Left colon (tissue), 2 donors: ENCODE data around the gene PRSS23. TPM values are rescaled to one million over a fixed set of nuclear protein-coding genes. Genes with fewer than 3 reads are reported as not detected.
"Not testable (repeated sequence)": the region's sequence is repeated elsewhere in the genome, so short reads cannot be mapped to it uniquely, and the experiment has no call there.

Experiments
- ATAC-seq: fragments of 200-7000 bp; cut with Tn5 transposase; one replicate; pipeline ENCODE4 v1.9.1; 2020; ENCODE audit warnings: mild to moderate bottlenecking, moderate library complexity
- DNase-seq, 2 donors: peaks; one replicate each; pipeline ENCODE4 v3.0.0-alpha.2; 2020
- intact Hi-C, 2 donors: fragments of 100-400 bp; cut with DNase I in 1 of 2; cut with micrococcal nuclease in 1 of 2; formaldehyde crosslinking; loops; one replicate each; pipeline versions ENCODE4 v1.11.2 to v1.14.0; 2022; cut with DNase I, micrococcal nuclease
- total RNA-seq, 2 donors: library from RNA; stranded (reverse); fragmentation: NEBNext Ultra II Directional; extraction: Animal tissue kit (Norgen Biotek cat#: 25700); gene quantifications; one replicate each; pipeline ENCODE4 v1.2.1, GENCODE V29; 2021
- donor health status: DM: no; HTN: no; CAD: no.
- donor health status: DM: yes; HTN: yes; CAD: no.

PRSS23 gene
- total RNA-seq, 2 donors from 2014 or later: 54.3 to 124 TPM

DNA sequence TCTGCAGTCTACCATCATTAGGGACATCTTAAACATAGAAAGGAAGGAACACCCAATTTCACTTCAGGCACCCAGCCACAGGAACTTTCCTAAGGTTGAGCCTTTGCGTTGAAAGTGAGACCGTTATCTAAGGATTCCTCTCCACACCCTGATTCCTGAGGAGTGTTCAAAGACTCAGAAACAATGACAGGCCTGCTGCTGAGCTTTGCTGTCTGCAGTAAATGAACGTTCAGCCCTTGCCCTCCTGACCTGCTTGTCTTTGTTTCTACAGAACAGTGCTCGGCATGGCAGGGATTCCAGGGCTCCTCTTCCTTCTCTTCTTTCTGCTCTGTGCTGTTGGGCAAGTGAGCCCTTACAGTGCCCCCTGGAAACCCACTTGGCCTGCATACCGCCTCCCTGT, 7.0 kb downstream of the PRSS23 start:
- intact Hi-C loops: no loop called here
- no peak for DNase-seq
- no peak for ATAC-seq

DNA sequence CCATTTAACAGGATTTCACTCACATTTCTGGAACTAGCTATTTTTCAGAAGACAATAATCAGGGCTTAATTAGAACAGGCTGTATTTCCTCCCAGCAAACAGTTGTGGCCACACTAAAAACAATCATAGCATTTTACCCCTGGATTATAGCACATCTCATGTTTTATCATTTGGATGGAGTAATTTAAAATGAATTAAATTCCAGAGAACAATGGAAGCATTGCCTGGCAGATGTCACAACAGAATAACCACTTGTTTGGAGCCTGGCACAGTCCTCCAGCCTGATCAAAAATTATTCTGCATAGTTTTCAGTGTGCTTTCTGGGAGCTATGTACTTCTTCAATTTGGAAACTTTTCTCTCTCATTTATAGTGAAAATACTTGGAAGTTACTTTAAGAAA, 9.2 kb downstream of the PRSS23 start:
- intact Hi-C loops: no loop called here
- DNase-seq: no peak
- no peak for ATAC-seq

DNA sequence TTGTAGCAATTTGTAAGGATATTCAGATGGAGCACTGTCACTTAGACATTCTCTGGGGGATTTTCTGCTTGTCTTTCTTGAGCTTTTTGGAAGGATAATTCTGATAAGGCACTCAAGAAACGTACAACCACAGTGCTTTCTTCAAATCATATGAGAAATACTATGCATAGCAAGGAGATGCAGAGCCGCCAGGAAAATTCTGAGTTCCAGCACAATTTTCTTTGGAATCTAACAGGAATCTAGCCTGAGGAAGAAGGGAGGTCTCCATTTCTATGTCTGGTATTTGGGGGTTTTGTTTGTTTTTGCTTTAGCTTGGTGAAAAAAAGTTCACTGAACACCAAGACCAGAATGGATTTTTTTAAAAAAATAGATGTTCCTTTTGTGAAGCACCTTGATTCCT, 9.9 kb downstream of the PRSS23 start:
- intact Hi-C loops: loop anchor here (5.0 to 10.0 kb wide), 2 partner anchors 198 to 355 kb away; no protein-coding TSS in a partner anchor
- ATAC-seq: no peak
- no peak for DNase-seq

DNA sequence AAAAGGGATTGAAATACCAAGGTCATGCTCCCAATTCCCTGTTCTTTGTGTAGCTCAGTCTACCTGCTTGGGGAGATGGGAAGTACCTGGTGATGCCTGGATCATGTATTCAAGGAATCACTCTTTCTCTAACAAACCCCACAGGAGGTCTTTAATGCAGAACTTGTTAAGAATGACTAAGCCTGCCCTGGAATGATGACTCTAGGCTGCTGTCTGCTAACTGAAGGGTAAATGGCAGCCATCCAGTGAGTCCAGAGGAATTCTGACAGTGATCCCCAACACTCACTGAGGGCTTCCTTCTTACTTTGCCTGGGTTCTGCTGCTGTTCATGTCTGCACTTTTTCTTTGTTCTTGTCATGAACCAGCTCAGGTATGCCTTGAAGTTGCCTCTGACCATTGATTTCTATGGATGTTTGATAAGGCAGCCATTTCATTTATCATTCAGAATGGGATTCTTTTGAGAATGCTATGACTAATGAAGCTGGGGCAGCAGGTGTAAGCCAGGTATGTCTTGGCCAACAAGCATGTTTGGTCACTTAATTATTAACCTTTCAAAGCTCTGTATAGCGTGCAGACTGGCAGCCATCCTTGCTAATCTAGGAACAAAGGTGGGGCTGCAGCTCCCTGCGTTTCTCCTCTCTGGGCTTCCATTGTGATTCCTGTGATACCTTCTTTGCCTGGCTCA, 11.4 kb downstream of the PRSS23 start:
- intact Hi-C loops: loop anchor here (5.0 to 10.0 kb wide), 2 partner anchors 199 to 357 kb away; no protein-coding TSS in a partner anchor
- ATAC-seq (peak; percentile 56), DNase-seq (no peak)

DNA sequence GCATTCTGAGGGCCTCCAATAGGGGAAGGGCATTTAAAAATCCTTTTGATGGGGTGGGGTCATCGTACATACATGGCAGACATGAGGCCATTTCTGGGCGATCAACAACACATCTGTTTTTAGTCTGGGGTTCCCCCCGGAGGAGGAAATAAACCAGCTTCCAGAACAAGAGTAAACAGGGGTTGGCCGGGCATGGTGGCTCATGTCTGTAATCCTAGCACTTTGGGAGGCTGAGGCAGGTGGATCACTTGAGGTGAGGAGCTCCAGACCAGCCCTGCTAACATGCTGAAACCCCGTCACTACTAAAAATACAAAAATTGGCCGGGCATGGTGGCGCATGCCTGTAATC, 12.0 kb downstream of the PRSS23 start:
- ATAC-seq (no peak), DNase-seq (no peak)
- intact Hi-C loops: loop anchor here (5.0 to 10.0 kb wide), 2 partner anchors 200 to 357 kb away; no protein-coding TSS in a partner anchor

DNA sequence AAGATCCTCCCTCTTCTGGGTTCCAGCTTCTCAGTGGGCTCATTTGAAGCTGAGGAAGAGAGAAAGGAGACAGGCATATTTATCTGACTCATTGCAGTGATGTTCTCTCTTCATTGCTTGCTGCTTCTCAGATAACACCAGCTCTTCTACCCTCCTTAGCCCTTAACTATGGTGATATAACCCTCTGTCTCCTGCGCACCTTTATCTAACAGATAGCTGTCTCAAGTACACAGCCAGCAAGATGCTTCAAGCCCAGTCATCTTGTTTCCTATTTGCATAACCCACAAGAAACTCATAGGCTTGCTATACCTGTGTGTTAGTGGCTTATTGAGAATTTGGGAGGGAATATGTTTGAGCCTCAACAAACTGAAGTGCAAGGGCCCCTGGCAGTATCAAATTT, 12.6 kb downstream of the PRSS23 start:
- intact Hi-C loops: loop anchor here (5.0 to 10.0 kb wide), 2 partner anchors 201 to 358 kb away; no protein-coding TSS in a partner anchor
- no peak for ATAC-seq
- no peak for DNase-seq

DNA sequence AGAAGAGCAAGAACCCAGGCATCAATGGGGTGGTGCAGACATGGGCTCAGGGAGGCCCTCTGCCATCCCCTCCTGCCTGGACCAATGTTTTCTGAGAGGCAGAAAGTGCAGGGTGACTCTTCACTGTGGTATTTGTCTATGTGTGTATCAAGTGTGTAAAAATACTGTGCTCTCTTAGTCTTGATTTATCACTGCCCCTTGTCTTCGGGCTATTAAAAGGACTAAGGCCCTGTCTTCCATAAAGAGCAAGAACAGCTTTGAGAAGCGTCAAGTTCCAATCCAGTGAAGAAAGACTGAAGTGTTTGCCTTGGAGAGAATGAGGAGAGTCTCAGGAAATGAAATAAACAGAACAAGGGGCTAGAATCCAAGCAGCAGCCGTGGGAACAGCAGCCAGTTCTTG, 14.4 kb downstream of the PRSS23 start:
- no peak for DNase-seq
- ATAC-seq: peak; percentile 11
- intact Hi-C loops: loop anchor here (5.0 to 10.0 kb wide), 2 partner anchors 202 to 360 kb away; no protein-coding TSS in a partner anchor

DNA sequence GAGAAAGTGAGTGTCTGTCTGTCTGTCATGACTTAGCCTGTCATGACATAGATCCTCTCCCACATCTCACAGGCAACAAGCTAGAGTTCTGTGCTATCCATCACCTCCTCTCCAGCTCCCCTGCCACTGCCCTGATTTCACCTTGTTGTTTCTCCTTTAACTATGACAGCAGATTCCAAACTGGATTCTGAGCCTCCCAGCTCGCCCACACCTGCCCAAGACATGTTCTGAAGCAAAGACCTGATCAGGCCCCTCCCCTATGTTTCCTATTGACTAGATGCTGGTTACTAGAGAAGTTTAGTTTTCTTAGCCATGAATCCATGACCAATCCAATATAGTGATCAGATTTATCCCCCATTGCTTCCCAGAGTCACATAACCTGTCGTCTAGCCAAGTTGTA, 15.4 kb downstream of the PRSS23 start:
- intact Hi-C loops: loop anchor here in 1 of 2 donors (10.0 kb wide), 1 partner anchor 361 kb away; no protein-coding TSS in a partner anchor
- DNase-seq (no peak), ATAC-seq (no peak)

DNA sequence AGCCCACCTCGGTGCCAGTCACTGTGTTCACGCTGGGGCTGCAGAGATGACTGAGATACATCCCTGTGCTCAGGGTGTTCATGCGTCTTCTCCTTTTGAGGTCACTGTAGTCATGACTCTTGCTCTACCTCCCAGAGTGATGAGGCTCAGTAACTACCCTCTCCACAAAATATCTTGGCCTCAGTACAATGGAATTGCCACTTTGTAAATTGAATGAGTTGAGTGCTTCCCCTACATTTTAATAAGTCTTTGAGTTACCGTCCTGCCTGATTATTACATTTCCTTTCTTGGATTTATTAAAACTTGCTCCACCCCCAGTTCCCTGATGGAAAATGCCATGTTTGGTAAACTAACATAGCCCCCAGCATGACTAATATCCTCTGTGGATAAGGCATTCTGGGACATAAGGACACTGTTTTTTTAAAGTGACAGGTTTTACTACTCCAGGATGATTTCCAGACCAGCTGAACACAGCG, 15.9 kb downstream of the PRSS23 start:
- no peak for DNase-seq
- intact Hi-C loops: loop anchor here in 1 of 2 donors (10.0 kb wide), 1 partner anchor 361 kb away; no protein-coding TSS in a partner anchor
- ATAC-seq: no peak

DNA sequence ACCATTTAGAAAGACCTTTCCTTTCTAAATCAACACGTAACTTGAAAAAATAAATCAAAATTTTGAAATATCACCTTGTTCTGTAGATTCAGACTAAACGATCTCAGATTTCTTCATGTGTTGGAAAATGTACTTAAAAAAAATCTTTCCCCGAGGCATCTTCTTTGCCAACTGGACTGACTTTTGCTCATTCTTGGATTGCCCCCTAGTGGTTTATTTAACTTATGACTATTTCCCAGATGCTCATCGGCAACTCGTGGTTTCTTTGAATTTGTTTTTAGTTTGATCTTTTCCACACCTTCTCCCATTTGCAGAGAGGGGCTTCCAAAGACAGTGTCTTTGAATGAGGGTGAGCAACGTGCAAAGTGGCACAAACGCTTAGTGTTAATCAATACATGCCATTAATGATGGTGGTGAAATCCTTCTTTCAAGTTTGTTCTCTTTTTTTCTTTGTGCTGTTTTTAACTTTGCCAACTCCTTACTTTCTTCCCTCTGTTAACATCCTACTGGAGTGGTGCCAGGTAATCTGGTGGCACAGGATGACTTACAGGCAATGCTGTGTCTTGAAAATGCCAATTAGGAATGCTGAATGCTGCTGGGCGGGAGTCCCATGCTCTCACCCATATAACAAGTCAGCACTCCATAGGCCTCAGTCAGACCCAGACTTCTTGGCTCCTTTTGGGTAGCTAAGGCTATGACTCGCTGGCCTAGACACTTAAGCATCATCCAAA, 18.3 kb downstream of the PRSS23 start:
- DNase-seq: no peak
- ATAC-seq: peak; percentile 63
- intact Hi-C loops: loop anchor here (2.0 to 10.0 kb wide), 2 partner anchors 364 kb away; no protein-coding TSS in a partner anchor

DNA sequence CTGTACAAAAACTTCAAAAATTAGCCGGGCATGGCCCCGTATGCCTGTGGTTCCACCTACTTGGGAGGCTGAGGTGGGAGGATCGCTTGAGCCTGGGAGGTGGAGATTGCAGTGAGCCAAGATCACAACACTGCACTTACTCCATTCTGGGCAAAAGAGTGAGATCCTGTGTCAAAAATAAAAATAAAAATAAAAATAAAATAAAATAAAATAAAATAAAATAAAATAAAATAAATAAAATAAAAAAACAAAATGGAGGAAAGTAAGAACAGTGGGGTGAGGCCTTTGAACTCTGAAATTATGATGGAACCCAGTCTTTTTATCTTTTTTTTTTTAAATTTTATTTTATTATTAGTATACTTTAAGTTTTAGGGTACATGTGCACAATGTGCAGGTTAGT, 23.8 kb downstream of the PRSS23 start:
- ATAC-seq, intact Hi-C loops: not testable (repeated sequence)

DNA sequence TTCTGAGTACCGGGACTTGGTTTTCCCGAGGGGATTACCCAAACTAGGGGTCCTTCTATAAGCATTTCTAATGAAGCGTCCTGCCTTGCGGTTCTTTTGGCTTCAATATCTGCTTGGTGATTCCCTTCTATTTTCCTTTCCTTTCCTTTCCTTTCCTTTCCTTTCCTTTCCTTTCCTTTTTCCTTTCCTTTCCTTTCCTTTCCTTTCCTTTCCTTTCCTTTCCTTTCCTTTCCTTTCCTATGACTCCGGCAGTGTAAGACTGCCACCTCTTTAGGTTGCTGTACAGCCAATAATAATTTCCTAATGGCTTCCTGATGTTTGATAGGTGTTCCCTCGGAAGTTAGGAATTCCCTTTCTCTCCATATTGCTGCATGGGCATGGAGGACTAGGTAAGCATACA, 34.0 kb downstream of the PRSS23 start:
- not testable (repeated sequence) for DNase-seq, ATAC-seq
- intact Hi-C loops: loop anchor here in 1 of 2 donors (10.0 kb wide), 1 partner anchor 710 kb away; no protein-coding TSS in a partner anchor

More for the DNA sequence above, 23.8 kb downstream of the PRSS23 start:
- DNase-seq: not testable (repeated sequence)

DNA sequence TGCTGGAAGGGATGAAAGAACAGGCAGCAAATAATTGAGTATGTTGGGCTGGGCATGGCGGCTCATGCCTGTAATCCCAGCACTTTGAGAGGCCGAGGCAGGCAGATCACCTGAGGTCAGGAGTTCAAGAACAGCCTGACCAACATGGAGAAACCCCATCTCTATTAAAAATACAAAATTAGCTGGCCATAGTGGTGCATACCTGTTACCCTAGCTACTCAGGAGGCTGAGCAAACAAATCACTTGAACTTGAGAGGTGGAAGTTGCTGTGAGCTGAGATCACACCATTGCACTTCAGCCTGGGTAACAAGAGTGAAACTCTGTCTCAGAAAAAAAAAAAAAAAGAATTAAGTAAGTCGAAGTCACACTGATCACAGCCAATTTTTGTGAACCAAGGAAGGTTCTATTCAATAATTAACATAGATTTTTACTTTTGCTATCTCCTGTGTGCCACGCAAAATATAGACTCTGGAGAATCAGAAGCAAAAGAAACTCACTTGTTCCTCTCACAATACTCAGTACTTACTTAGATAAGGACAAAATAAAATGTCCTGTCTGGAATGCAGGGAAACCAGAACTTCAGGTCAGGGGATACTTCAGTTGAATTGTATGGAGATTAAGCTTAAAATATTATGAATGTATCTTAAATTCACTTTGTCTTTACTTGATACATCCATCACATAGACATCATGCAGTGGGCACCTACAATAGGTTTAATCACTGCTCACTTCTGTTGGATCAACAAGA, 44.6 kb downstream of the PRSS23 start:
- intact Hi-C loops, ATAC-seq, DNase-seq: not testable (repeated sequence)

DNA sequence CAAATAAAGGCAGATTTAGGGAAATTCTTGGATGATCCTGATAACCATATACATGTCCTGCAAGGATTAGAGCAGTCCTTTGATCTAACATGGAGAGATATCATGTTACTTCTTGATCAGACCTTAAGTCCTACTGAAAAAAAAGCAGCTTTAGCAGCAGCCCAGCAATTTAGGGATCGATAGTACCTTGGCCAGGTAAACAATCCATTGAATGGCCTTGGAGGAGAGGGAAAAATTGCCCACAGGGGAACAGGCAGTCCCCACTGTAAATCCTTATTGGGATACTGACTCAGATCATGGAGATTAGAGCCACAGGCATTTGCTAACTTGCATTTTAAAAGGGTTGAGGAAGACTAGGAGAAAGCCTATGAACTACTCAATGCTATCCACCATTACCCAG, 47.8 kb downstream of the PRSS23 start:
- ATAC-seq (no peak), DNase-seq (no peak)
- intact Hi-C loops: no loop called here

DNA sequence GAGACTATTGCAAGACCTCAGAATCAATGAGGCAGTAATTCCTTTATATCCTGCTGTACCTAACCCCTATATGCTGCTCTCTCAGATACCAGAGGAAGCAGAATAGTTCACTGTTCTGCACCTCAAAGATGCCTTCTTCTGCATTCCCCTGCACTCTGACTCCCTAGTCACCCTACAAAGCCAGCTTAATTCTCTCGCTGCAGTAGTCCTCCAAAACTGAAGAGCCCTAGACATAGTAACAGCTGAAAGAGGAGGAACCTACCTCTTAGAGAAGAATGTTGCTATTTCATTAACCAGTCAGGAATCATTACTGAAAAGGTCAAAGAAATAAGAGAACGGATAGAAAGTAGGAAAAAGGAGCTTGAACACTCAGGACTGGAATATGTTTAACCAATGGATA, 49.3 kb downstream of the PRSS23 start:
- no peak for ATAC-seq
- intact Hi-C loops: no loop called here

More for the DNA sequence above, 49.3 kb downstream of the PRSS23 start:
- DNase-seq: no peak
